Retinal pigment epithelial cell (primary cell): ENCODE measurements around the gene TNFRSF12A.

ENCODE experiments used
- DNase-seq: peaks from one replicate; pipeline ENCODE4 v3.0.0-alpha.2; 2010; ENCODE audit warnings: low read depth
- H3K4me3 ChIP-seq: 2 replicates; pipeline ENCODE4 v1.5.1; 2011; ENCODE audit warnings: mild to moderate bottlenecking, low read length, control low read depth, moderate library complexity
- CTCF ChIP-seq: conservative IDR thresholded peaks from 2 replicates; pipeline ENCODE4 v1.5.1; 2011; ENCODE audit warnings: low read depth, low read length, control low read depth, inconsistent platforms

The TNFRSF12A gene

DNA sequence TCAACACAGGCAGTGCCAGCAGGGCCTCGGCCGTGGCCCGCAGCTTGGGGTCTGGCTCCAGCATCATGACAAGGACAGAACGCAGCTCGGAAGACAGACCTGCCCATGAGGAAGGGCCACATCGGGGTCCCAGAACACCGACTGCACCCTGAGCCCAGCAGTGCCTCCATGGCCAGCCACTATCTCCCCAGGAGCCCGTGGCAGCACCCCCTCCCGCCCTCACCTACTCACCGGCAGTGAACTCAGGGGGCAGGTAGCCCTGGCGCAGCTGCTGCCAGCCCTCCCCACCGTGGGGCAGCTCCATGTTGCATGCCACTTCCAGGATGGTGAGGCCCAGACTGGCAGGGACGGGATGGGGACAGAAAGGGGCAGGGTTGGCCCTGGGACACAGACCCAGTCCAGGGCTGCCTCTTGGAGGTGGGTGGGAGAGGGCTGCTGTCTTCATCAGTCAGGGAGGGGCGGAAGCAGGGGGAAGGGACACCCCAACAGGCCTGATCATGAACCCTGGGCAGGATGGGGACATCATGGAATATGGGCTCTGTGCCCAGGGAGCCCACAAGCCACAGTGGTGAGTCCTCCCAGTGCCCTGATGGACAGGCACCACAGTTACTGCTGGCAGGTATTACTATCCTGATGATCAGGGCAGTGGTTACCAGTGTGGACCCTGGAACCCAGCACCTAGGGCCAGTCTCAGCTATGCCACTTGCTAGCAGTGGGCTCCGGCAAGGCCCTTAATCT lies 45.7 kb upstream of the TNFRSF12A start:
- no peak for TF ChIP-seq CTCF
- H3K4me3 ChIP-seq = no peak overlapping the region
- no peak for DNase-seq

DNA sequence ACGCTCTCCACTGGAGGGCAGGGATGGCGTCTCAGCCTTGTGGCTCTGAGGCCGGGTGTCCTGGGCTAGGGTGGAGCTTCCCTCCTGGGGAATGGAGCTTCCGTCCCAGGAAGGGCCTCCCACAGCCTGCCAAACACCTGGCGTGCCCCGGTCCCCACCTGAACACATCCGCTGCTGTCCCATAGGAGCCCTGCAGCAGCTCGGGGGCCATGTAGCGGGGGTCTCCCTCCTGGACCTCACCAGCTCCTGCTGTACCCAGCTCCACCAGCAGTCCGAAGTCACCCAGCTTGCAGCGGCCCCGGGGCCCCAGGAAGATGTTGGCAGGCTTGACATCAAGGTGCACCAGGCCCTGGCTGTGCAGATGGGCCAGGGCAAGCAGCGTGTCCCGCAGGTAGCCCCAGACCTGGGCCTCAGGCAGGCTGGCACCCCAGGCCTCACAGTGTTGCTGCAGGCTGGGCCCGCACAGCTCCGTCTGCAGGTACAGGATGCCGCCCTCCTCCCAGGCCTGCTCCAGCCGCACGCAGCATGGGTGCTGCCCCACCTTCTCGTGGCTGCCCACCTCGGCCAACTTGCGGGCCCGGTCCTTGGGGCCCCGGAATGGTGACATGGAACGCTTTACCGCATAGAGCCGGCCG lies 44.9 kb upstream of the TNFRSF12A start:
- no peak for DNase-seq

GRCh38 chr16:2976201-2976600 lies 44.0 kb upstream of the TNFRSF12A start:
- no peak for DNase-seq
- H3K4me3 ChIP-seq = no peak overlapping the region
- no peak for TF ChIP-seq CTCF

More for the DNA sequence above, 44.9 kb upstream of the TNFRSF12A start:
- no peak overlapping the region for H3K4me3 ChIP-seq
- TF ChIP-seq CTCF = no peak

DNA sequence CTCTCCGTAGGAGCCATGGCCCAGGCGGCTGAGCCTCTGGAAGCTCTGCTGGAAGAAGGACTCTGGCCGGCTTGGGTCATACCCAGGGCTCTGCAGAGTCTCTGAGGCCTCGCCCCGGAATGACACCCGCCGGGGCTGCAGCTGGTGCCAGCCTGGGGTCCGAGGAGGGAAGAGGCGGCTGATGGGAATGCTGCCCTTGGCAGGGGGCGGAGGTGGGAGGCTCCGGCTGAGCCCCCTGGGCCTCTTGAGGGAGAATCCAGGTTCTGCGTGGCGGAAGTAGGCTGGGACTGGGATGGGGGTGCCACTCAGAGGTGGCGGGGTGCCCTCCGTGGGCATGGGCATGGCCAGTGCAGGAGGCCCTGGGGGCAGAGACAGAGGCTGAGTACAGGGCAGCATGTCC lies 43.5 kb upstream of the TNFRSF12A start:
- no peak for TF ChIP-seq CTCF
- DNase-seq = no peak
- no peak overlapping the region for H3K4me3 ChIP-seq

- H3K4me3 ChIP-seq = no peak overlapping the region
- TF ChIP-seq CTCF = no peak
- no peak for DNase-seq
Measured at GRCh38 chr16:2977440-2977839, 42.7 kb upstream of the TNFRSF12A start.

DNA sequence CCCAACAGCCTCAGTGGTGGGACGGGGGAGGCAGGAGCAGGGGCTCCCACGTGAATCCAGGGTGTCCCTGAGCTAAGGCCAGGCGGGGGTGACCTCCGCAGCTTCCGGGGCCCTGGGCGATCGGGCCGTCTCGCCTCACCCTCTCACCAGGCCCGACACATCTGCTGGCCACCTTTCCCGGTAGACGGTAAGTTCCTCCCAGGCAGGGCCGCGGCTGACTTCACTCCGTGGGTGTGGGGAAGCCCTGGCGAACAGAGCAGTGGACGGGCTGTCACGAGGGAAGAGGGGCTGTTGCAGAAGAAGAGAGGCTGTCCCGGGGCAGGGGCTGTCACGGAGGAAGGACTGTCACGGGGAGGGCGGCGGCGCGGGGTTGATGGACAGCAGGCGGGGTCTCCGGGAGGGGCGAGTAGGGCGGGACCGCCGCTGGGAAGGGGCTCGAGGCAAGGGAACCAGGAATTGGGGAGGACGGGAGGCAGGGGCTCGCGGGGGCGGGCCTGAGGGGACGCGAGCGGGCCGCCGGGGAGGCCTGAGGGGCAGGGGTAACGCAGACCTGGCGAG lies 40.4 kb upstream of the TNFRSF12A start:
- TF ChIP-seq CTCF = no peak
- DNase-seq = no peak
- H3K4me3 ChIP-seq = peak overlapping the region; percentile 70
